GM21576 (cell line): ENCODE results near the gene TRMO.

Experiments used
- ATAC-seq: cut with Tn5 transposase; IDR thresholded peaks from one replicate; pipeline ENCODE4 v1.9.1; 2021; ENCODE audit warnings: mild to moderate bottlenecking, moderate library complexity; ENCODE audit not compliant: unreplicated experiment

The TRMO gene

GRCh38 chr9:97860451-97861147 lies 61.7 kb downstream of the TRMO start:
- no peak for ATAC-seq

GRCh38 chr9:97859346-97859745 lies 63.0 kb downstream of the TRMO start:
- ATAC-seq, result no peak

- no peak for ATAC-seq
Measured at GRCh38 chr9:97858826-97859225, 63.5 kb downstream of the TRMO start.

- ATAC-seq, result no peak
Measured at GRCh38 chr9:97858393-97858713, 63.9 kb downstream of the TRMO start.

- no peak for ATAC-seq
Measured at GRCh38 chr9:97857606-97858392, 64.5 kb downstream of the TRMO start.

GRCh38 chr9:97856857-97857605 lies 65.3 kb downstream of the TRMO start:
- ATAC-seq, result no peak

- ATAC-seq, result no peak
Measured at GRCh38 chr9:97855899-97856298, 66.4 kb downstream of the TRMO start.

GRCh38 chr9:97855486-97855875 lies 66.8 kb downstream of the TRMO start:
- no peak for ATAC-seq

- no peak for ATAC-seq
Measured at GRCh38 chr9:97854696-97855485, 67.4 kb downstream of the TRMO start.
